ENCODE data around the gene PHYHIPL. TPM values are rescaled to one million over a fixed set of nuclear protein-coding genes. Genes with fewer than 3 reads are reported as not detected.
A peak's percentile ranks its signal among the peaks of the same experiment; 100 is the strongest.

The PHYHIPL gene
- total and polyA plus RNA-seq, 12 donors: 0.03 TPM; not detected in 11

DNA sequence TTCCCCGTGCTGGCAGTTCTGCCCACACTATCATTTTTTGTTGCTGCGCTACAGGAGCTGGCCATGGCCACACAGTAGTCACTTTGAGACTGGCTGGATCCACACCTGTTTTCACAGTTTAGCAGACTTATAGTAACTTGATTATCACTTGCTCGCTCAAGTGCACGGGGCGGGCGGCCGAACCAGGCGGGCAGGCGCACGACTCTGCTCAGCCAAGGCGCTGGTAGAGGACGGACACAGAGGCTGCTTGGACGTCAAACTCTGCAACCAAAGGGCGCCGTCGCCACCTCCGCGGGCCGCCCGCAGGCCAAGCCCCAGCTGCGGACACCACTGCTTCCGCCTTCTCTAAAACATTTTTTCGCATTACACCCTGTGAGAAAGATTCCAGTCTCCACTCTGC is 38.4 kb upstream of the PHYHIPL start:
- Histone ChIP-seq H3K4me1 (peaks cover 0 to 9% (median 0%) of the 10 kb centered on the region in 9 donors), H3K36me3 (no peaks in the 10 kb centered on the region), H3K27ac (no peak overlapping the region), H3K27me3 (no peaks in the 10 kb centered on the region), H3K9me3 (peaks cover 0 to 6% (median 0%) of the 10 kb centered on the region in 11 donors), H3K4me3 (no peak overlapping the region)
- TF ChIP-seq, protein P1, sequence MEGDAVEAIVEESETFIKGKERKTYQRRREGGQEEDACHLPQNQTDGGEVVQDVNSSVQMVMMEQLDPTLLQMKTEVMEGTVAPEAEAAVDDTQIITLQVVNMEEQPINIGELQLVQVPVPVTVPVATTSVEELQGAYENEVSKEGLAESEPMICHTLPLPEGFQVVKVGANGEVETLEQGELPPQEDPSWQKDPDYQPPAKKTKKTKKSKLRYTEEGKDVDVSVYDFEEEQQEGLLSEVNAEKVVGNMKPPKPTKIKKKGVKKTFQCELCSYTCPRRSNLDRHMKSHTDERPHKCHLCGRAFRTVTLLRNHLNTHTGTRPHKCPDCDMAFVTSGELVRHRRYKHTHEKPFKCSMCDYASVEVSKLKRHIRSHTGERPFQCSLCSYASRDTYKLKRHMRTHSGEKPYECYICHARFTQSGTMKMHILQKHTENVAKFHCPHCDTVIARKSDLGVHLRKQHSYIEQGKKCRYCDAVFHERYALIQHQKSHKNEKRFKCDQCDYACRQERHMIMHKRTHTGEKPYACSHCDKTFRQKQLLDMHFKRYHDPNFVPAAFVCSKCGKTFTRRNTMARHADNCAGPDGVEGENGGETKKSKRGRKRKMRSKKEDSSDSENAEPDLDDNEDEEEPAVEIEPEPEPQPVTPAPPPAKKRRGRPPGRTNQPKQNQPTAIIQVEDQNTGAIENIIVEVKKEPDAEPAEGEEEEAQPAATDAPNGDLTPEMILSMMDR (IDR thresholded peaks at IDR 0.05): no peak
- intact Hi-C loops (cut with DNase I): no loop called here
- 89 to 92% methylated on average over 23 of the region's 23 CpGs for WGBS, 2 donors
- ATAC-seq: no peak
- peak in 1 of 2 donors; percentile 6 for DNase-seq

DNA sequence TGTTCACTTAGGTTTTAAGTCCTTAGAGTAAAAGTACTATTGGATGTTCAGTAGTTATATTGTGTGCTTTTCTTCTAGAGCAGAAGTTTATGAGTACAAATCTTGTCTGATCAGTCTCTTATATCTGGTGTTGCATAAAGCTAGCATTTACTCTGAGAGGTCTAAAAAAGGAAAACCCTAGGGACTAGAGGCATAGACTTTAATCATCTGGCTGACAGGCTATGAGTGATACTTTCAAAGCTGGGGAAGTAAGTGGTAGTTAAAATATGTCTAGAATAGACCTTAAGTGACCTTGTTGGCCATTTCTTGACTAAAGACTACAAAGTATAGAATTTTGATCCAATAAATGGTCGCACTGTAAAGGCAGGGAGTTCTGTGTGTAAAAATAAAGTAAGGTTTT is 32.9 kb upstream of the PHYHIPL start:
- Histone ChIP-seq H3K4me3 (no peak overlapping the region), H3K9me3 (peaks cover 0 to 6% (median 0%) of the 10 kb centered on the region in 11 donors), H3K27me3 (no peaks in the 10 kb centered on the region), H3K4me1 (peaks cover 0 to 1% (median 0%) of the 10 kb centered on the region in 9 donors), H3K27ac (no peak overlapping the region), H3K36me3 (no peaks in the 10 kb centered on the region)
- no peak for DNase-seq
- TF ChIP-seq, protein P1 (IDR thresholded peaks at IDR 0.05): no peak
- 67% methylated on average over 1 of the region's 1 CpG for WGBS, 2 donors
- no peak for ATAC-seq
- intact Hi-C loops (cut with DNase I): no loop called here

DNA sequence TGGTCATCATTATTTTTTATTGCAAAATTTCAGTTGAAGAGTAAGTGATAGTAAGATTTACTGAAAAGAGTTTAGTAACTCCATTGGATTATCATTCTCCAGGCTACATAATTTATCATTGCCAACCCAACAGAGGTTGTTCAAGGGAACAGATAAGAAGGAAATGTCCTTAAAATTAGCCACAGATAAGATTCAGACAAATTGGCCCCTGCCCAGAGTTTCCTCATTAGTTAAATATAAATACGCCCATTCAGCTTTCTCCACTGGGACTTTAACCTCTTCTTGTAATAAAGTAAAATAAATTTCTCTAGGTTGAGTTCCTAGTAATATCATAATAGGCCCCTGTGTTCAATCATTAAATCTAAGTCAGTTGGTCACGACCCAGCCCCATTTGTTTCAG is 27.7 kb upstream of the PHYHIPL start:
- WGBS, 2 donors: 37 to 48% methylated on average over 2 of the region's 2 CpGs
- ATAC-seq (no peak), DNase-seq (no peak)

DNA sequence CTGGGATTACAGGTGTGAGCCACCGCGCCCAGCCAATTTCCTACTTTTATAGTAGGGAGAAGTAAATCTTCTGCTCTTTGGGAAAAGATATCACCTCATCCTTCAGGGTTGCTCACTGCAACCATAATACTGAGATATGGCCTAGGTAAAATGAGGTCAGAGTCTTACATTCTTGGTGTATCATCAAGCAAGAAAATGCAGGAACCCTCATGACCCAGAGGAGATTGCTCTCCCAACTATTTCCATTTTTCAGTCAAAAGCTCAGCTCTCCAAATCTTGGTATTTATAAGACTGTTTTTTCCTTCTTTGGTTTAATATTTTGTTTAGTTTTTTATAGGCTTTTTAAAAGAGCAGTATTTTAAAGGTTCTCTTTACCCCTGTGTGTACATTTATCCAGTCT is 20.9 kb upstream of the PHYHIPL start:
- DNase-seq: no peak
- H3K4me1 ChIP-seq: no peaks in the 10 kb centered on the region
- H3K27me3 ChIP-seq: no peaks in the 10 kb centered on the region
- no peak overlapping the region for H3K27ac ChIP-seq
- H3K4me3 ChIP-seq: no peak overlapping the region
- TF ChIP-seq, protein P1 (IDR thresholded peaks at IDR 0.05): no peak
- no peak for ATAC-seq
- H3K36me3 ChIP-seq: no peaks in the 10 kb centered on the region
- intact Hi-C loops (cut with DNase I): no loop called here
- H3K9me3 ChIP-seq: no peaks in the 10 kb centered on the region
- WGBS, 2 donors: 95 to 99% methylated on average over 2 of the region's 2 CpGs

More for the DNA sequence above, 27.7 kb upstream of the PHYHIPL start:
- Histone ChIP-seq H3K9me3 (no peaks in the 10 kb centered on the region), H3K4me3 (no peak overlapping the region), H3K27ac (no peak overlapping the region), H3K36me3 (no peaks in the 10 kb centered on the region), H3K4me1 (peaks cover 0 to 6% (median 0%) of the 10 kb centered on the region in 9 donors), H3K27me3 (no peaks in the 10 kb centered on the region)
- TF ChIP-seq, protein P1 (IDR thresholded peaks at IDR 0.05): no peak
- intact Hi-C loops (cut with DNase I): no loop called here

Measured in heart right ventricle (tissue), 16 donors.